ENCODE results near the gene HSDL2.

The HSDL2 gene

GRCh38 chr9:112462855-112463254, 82.9 kb downstream of the HSDL2 start:
- no peak for DNase-seq

- no peak for DNase-seq
These were observed 85.4 kb downstream of the HSDL2 start for GRCh38 chr9:112465352-112465751.

GRCh38 chr9:112472996-112473395, 93.1 kb downstream of the HSDL2 start:
- DNase-seq = no peak

GRCh38 chr9:112473986-112474385, 94.1 kb downstream of the HSDL2 start:
- no peak for DNase-seq

- DNase-seq = no peak
These were observed 95.4 kb downstream of the HSDL2 start for GRCh38 chr9:112475318-112475717.

- DNase-seq = no peak
These were observed 97.4 kb downstream of the HSDL2 start for GRCh38 chr9:112477330-112477729.

- no peak for DNase-seq
These were observed 99.3 kb downstream of the HSDL2 start for GRCh38 chr9:112479221-112479620.

- no peak for DNase-seq
These were observed 104.7 kb downstream of the HSDL2 start for GRCh38 chr9:112484607-112485006.

- DNase-seq = no peak
These were observed 105.7 kb downstream of the HSDL2 start for GRCh38 chr9:112485574-112485973.

GRCh38 chr9:112486221-112487007, 106.5 kb downstream of the HSDL2 start, which contains the start of gene KIAA1958:
Gene KIAA1958 (plus strand): TSS chr9:112486827. CDS start chr9:112574081, 87,254 bp downstream.
- peak; percentile 81 for DNase-seq

- peak; percentile 64 for DNase-seq
These were observed 107.3 kb downstream of the HSDL2 start for GRCh38 chr9:112487008-112487798.

GRCh38 chr9:112487799-112488340, 108.0 kb downstream of the HSDL2 start:
- no peak for DNase-seq

- no peak for DNase-seq
These were observed 109.2 kb downstream of the HSDL2 start for GRCh38 chr9:112489039-112489546.

- DNase-seq = no peak
These were observed 110.2 kb downstream of the HSDL2 start for GRCh38 chr9:112489876-112490666.

GRCh38 chr9:112493393-112494137, 113.7 kb downstream of the HSDL2 start:
- no peak for DNase-seq

GRCh38 chr9:112494153-112494552, 114.2 kb downstream of the HSDL2 start:
- no peak for DNase-seq

- no peak for DNase-seq
These were observed 115.7 kb downstream of the HSDL2 start for GRCh38 chr9:112495614-112496013.

GRCh38 chr9:112496074-112496722, 116.3 kb downstream of the HSDL2 start:
- no peak for DNase-seq

- DNase-seq = no peak
These were observed 120.9 kb downstream of the HSDL2 start for GRCh38 chr9:112500842-112501241.

GRCh38 chr9:112501287-112501686, 121.4 kb downstream of the HSDL2 start:
- DNase-seq = no peak

- DNase-seq = no peak
These were observed 122.5 kb downstream of the HSDL2 start for GRCh38 chr9:112502175-112502946.
